Glomerular visceral epithelial cell (primary cell): ENCODE data around the gene ADARB2.

Experiments
- DNase-seq: peaks from one replicate; pipeline ENCODE4 v3.0.0-alpha.2; 2016; ENCODE audit errors: extremely low spot score

ADARB2 gene

DNA sequence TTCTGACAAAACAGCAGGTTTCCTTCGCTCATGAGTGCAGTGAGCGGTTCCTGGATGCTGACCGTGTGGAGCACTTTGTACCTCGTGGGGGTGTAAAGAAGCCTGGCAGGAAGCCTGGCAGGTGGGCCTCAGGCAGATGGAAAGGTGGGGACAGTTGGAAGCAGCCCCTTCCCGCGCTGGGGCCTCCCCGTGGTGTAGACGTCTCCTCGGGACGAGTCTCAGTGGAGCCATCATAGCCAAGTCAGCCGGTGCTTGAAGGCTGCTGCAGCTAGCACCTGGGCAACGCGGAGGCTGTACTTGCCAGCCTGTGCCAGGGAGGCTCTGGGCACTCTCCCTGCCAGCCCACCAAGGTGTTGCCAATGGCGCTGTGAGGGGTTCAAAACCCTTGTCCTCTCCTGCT lies 526.7 kb downstream of the ADARB2 start:
- DNase-seq = no peak

DNA sequence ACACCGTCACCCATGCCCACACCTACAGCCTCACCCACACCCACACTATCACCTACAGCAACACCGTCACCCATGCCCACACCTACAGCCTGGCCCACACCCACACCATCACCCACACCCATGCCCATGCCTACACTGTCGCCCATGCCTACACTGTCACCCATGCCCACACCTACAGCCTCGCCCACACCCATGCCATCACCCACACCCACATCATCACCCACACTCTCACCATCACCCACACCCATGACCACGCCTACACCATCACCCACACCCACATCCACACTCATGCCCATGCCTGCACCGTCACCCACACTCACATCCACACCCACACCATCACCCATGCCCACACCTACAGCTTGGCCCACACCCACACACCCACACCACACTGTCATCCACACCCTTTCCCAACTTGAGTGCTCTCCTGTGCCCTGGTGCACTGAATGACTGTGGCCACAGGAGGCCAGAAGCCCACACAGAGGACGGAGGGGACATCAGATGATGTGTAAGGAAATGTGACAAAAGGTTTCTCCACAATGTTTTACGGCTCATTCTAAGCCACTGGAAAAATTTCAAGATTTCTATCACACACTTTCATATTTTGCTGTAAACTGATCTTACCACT lies 527.9 kb downstream of the ADARB2 start:
- DNase-seq = no peak

DNA sequence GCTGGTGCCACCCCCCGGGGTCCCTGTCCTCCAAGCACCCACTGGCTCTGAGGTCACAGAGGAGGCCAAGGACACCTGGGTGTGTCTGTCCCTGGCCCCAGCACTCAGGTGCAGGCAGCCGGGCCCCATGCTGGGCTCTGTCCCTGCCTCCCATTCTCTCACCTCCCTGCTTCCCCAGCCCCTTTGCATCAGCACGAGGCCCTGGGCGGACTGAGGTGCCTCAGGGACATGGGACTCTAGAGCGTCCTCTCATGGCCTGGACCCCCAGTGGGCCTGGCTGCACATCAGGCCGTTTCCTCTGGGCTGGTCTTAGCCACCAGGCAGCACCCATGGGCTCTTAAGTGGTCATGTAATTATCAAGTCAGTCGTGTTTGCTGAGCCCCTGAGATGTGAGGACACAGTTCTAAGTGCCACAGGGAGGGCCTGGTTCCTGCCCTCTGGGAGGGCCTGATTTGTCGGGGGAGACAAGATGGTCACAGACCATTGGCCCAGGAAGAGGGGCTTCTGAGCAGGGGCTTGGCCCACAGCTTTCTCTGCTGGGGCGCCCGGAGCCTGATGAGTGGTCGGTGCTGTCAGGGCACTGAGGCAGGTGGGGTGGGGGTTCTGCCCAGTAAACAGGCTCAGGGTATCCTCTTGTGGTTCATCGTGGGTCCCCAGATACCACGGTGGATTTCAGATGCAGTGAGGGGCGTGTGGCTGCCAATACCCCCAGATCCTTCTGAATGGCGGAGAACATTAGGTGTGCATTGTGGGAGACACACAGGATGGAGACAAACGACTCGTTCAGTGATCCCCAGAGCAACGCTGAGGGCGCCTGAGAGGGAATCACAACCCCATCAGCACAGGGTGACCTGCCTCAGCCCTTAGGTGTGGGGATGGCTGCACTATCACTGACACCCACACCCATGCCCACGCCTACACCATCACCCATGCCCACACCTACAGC lies 528.7 kb downstream of the ADARB2 start:
- no peak for DNase-seq

DNA sequence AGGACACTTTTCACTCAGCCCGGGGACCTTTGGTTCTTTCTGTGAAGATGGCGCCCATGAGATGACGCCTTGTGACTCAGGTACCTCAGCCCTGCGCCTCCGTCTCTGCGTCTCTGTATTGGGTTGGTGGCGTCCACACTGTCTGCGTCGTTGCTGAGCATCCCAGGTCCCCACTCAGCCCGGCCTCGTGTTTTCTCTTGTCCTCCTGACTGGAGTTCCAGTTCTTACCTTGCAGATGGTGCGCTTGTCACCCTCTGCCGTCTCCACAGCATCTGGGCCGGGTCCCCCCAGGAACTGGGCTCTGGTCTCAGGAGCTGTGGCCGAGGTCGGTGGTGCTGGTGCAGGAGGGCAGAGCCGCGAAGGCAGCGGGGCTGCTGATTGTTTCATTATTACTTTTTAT lies 530.7 kb downstream of the ADARB2 start:
- no peak for DNase-seq

DNA sequence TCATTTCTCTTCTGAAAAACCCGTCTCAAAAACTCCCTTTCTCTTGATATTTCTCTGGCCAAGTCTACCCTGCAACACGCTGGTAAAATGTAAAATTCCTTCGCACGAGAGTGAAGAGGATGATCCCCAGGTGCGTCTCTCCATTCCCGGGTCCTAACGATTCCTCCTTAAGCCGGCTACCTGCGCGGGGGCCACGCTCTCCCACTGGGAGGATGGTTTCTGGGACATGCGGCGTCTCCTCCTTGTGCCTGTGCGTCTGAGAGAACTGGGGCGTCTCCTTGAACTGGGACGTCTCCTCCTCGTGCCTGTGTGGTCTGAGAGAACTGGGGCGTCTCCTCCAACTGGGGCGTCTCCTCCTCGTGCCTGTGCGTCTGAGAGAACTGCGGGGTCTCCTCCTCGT lies 531.2 kb downstream of the ADARB2 start:
- DNase-seq = no peak

DNA sequence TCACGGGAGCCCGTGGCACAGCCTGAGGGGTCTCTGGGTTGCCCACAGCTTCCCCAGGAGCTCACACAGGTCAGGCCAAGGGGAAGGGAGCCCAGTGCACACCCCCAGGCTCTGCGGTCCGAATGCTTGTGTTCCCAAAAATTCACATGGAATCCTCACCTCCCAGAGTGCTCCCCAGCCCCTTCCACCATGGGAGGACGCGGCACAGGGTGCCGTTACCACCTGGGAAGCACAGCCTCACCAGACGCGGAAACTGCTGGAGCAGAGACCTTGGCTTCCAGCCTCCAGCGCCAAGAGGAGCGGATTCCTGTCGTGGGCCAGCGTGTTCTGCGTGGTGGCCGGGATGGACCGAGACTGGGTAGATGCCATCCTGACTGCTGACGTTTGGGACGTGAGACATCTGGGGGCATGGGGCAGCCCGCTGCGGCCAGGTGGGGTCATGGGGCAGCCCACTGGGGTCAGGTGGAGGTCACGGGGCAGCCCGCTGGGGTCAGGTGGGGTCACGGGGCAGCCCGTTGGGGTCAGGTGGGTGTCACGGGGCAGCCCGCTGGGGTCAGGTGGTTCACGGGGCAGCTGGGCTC lies 531.8 kb downstream of the ADARB2 start:
- no peak for DNase-seq

DNA sequence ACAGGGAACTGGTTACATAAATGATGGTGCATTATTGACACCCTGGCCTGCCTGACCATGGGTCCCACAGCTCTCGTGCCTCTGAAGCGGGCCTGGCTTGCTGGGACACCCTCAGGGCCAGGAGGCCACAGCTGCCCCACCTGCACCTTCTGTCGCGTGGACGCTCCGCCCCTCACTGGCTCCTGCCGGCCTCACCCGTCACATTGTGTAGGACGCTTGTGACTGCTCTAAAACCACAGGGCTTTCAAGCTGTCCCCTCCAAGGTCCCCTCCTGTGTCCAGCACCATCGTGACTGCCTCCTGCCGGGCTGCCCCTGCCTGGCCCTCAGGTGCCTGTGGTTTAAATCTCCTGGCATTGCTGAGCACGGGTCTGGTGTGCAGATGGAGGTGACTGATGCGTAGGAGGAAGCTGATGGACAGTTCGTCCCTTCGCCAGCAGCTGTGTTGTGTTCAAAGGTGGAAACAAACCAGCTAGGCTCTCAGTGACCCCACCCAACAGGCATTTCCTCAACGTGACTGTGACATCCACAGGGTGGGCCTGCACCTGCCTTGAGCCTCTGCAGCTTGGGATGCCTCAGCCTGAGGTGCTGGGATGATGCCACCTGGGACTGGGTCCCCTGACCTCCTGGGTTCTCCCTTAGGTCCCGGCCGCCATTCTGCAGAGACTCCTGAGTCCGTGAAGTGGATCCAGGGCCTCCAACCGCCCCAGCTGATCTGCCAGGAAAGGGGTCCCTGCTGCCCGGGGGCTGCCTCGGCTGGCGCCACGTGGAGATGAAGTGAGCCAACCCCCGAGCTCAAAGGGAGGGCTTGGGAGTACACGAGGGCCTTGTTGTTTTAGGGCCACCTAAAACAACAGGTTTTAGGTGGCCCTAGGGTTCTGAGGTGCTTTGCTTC lies 532.6 kb downstream of the ADARB2 start:
- no peak for DNase-seq

DNA sequence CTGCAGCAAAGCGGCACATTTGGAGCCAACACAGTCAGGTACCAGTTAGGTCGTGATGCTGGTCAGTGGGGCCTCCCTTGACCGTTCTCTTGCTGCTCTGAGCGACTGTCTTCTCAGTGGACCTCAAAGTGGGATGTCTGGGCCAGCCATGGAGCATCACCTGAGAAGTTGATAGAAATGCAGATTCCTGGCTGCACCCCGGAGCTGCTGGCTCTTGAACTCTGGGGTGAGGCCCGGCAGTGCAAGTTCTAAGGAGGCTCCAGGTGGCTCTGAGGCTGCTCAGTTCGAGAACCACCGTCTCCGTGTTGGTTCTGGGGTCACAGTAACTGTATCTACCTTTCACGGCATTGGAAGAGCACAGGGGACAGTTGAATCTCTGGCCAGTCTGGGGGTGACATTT lies 533.6 kb downstream of the ADARB2 start:
- DNase-seq = no peak

DNA sequence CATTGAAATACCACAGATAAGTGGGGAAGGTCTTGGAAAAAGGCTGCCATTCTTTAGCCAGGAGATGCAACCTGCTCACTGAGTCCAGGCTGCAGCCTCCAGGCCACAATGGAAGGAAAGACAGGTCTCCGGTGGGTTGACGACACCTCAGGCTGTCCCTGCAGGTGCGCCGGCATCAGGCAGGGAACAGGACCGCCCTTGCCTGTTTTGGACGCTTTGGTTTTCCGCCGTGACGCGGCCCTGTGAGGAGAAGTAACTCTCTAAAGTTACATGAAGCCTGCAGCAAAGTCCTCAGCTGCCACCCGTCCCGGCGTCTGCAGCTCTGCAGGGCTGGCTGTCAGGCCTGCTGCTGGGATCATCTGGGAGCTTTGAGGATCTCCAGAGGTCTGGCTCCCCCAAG lies 534.1 kb downstream of the ADARB2 start:
- DNase-seq = no peak

DNA sequence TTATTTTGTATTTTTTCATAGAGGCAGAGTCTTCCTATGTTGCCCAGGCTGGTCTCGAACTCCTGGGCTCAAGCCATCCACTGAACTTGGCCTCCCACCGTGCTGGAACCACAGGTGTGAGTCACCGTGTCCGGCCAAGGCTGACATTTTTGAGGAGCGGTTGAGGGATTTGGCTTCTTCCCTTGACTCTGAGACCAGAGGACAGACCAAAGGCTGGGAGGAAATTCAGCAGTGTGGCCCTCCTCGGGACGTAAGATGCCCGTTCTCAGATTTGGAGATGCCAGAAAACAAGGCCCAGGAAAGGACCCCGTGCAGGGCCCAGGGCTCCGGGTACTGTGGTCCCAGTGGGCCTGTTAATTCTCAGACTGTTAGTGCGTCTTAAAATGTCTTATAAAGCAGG lies 535.0 kb downstream of the ADARB2 start:
- DNase-seq = no peak

DNA sequence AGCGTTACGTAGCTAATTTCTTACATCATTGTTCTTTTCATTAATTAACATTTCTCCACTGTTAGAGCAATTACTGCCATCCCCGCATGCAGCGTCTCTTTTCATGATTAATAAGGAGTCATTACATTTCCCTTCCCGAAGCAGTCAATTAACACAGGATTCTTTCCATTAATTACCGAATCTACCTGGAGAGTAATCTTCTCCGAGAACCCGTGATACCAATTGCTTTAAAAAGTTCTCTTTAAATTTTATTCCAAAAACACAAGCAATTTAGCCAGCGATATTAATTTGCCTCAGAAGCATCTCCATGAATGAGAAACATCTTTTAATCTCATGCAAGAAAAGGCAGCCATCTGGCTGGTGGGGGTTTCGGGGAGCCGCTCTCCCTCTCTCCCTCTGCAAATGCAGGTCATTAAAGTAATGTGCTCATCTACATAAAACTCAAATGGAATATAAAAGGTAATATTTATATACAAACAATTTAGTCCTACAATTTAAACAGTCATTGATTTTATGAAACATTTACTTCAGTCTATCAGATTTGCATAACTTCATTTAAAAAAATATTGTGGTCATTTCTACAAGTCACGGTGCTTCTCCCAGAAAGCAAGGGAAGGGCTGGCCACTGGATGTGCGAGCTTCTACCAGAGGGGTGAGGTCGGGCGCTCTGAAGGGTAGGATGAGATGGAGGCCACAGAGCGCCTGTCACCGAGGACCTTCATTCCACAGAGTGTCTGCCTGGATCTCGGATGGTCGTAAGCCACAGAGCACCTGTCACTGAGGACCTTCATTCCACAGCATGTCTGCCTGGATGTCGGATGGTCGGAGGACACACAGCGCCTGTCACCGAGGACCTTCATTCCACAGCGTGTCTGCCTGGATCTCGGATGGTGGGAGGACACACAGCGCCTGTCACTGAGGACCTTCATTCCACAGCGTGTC lies 536.2 kb downstream of the ADARB2 start:
- DNase-seq = no peak

DNA sequence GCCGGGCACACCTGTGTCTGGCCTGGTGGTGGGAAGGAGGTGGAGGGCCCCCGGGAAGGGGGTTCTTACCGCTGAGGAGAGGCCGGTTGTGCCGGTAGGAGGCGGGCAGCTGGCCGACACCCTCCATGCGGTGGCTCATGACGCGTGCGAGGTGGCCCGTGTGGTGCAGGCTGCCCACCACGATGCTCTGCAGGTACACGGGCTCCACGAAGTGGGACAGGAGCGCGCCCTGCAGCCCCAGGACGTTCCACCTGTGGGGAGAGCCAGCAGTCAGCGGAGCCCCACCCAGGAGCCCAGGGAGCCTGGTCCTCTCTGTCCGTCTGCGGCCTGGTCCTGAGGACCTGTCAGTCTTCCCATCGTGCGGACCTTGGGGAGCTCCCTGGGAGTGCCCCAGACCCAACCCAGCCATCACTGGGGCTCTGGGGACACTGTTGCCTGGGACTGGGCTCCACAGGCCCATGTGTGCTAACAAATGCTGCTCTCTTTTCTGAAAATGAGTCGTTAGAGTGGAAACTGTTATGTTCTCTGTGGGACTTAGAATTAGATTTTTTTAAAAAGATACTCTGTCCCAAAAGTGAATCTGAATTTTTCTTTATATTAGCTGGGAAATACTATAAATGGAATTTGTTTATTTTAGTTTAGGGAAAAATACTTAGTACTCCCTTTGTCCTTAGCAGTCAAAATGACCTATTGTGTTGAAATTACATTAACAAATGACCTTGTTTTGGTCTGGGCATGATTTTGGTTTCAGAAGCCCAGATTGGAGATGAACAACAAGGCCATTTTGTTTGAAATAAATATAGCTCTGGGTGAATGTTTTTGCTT lies 537.2 kb downstream of the ADARB2 start:
- no peak for DNase-seq

DNA sequence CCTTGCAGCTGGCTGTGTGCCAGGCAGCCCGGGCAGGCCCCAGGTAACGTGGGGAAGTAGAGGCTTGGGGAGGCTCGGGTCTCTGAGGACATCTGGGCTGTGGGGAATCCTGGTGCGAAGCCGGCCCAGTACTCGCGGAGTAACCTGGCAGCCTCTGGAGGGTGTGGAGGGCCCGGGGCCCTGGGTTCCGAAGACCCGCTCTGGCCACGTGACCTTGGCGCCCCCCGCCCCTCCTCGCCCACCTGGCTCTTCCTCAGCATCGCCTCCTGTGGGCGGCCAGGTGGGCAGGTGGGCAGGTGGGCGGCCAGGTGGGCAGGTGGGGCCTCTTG lies 538.0 kb downstream of the ADARB2 start:
- no peak for DNase-seq

DNA sequence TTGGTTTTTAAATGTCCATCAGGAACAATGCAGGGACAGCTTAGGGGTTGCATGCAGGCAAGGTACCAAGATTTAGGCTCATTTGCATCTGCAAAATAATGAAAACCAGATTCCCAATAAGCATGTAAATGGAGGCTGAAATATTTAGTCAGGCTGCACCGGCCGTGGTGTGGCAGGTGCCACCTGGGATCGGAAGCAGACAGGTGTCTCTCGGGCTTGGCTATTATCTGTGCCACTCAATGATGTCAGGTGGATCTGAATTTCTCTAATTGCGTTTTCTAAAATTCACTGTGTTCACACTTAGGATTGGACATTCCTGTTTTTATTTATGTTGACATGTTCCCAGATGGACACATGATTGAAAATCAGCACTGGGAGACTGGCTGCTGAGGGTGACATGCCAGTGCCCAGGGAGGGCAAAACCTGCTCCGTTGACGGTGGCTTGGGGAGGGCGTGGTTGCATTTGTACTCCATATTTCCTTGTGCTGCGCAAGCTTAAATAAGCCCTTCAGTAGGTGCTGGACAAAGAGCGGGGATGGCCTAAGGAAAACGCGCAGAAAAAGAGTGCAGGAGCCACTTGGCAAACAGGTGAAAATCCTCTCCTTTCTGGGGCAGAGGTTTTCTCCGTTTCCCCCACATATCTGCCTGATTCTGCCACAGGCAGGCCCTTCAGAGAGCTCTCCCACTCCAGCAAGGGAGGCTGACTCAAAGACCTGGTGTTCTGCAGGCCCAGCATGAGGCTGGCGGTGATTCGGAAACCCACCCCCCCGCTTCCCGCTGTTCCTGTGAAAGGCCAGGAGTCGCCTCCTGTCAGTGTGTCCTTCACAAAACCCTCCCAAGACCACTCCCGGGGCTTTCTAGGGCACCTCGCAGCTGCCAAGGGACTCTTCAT lies 538.6 kb downstream of the ADARB2 start:
- no peak for DNase-seq

DNA sequence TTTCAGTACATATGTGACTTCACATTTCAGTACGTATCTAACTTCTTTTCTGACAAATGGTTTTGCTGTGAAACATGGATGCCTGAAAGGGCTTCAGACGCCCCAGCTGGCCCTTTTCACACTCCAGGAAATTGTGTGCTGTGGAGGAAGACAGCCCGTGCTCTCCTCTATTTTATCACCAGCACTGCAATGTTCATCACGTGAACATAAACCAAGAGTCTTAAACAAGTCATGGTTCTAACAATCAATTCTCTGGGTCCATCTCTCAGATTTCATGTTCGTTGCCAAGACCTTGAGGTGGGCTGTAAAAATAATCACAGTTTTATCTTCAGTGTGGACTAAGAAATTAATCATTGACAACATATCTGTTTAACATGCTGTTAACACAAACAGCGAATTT lies 539.9 kb downstream of the ADARB2 start:
- no peak for DNase-seq

DNA sequence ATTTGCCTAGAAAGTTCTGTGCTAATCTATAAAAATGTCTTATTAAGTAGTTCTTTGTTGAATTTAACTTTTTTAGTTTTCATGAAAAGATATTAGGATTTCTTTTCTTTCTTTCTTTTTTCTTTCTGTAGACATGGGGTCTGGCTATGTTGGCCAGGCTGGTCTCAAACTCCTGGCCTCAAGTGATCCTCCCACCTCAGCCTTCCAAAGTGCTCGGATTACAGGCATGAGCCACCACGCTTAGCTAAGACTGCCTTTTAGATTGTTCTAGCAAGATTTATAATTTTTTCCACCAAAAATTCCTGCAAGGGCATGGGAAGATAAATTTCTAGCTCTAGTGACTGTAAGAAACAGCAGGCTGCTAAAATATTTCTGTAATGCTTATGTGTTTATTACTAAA lies 540.7 kb downstream of the ADARB2 start:
- no peak for DNase-seq

DNA sequence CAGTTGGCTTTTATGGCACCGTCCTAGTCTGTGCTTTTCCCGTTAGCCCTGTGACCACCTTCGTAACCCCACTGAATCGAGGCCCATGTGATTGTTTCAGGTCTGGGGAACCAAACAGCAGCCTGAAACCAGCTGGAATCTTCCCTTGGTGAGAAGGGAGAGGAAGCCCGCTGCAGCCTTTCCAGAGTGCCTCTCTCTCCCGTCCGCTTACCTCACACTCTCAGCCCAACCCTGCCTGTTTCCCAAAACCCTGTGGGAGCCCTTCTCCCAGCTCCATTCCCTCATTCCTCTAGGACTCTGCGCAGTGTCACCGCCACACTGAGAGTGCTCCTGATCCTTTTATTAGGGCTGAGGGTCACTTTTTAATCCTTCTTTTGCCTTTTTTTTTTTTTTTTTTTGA lies 541.5 kb downstream of the ADARB2 start:
- no peak for DNase-seq

DNA sequence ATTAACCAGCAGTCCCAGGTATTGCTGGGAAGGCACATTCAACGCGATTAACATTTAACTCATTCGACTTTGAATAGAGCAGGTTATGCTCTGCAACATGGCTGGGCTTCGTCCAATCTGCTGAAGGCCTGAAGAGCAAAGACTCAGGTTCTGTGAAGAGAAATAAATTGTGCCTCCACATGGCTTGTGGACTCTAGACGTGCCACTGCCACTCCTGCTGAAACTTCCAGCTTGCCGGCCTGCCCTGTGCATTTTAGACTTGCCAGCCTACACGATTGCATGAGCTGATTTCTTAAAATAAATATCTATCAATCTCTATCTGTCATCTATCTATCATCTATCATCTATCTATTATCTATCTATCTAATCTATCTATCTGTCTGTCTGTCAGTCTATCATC lies 543.2 kb downstream of the ADARB2 start:
- no peak for DNase-seq

DNA sequence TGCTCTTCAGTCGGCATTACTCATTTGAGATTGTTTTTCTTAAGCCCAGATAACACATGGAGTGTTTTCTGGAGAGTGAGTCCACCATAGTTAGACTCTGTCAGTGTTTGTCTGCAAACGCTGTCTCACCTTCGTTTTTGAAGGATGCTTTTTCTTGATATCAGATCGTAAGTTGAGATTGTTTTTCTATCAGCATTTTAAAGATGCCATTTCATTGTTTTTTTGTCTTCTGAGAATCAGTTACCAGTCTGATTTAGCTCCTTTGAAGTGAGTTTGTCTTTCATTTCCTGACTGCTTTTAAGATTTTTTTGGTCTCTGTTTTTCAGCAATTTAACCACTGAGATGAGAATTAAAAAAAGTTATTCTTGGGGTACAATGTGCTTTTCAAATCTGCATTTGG lies 543.8 kb downstream of the ADARB2 start:
- no peak for DNase-seq
